Stimulated activated CD8-positive, alpha-beta memory T cell treated with anti-CD3 and anti-CD28 coated beads, Interleukin-15, amount 100 ng/mL, for 24 hours (primary cell): ENCODE data around the gene OR52R1.
"Not testable (repeated sequence)": the region's sequence is repeated elsewhere in the genome, so short reads cannot be mapped to it uniquely, and the experiment has no call there.

Source experiments
- DNase-seq: peaks from one replicate; pipeline ENCODE4 v3.0.0-alpha.2; 2020; ENCODE audit warnings: low read depth

Gene OR52R1

GRCh38 chr11:4804280-4804679, at the start of gene OR52R1:
OR52R1 (minus strand) TSS chr11:4804380; CDS start chr11:4804380, 0 bp downstream.
- no peak for DNase-seq

GRCh38 chr11:4851033-4851432, 46.9 kb upstream of the OR52R1 start:
- DNase-seq, result no peak

GRCh38 chr11:4848908-4849532, 44.8 kb upstream of the OR52R1 start, which contains the start of gene OR51S1:
OR51S1 (minus strand) TSS chr11:4849208; CDS start chr11:4849208, 0 bp downstream.
- no peak for DNase-seq

- no peak for DNase-seq
Measured at GRCh38 chr11:4839851-4840549, 35.8 kb upstream of the OR52R1 start.

GRCh38 chr11:4830909-4831308, 26.7 kb upstream of the OR52R1 start:
- no peak for DNase-seq

GRCh38 chr11:4830346-4830745, 26.2 kb upstream of the OR52R1 start:
- no peak for DNase-seq

- no peak for DNase-seq
Measured at GRCh38 chr11:4826425-4826824, 22.2 kb upstream of the OR52R1 start.

GRCh38 chr11:4825132-4825531, 21.0 kb upstream of the OR52R1 start:
- DNase-seq, result no peak

GRCh38 chr11:4821021-4821420, 16.8 kb upstream of the OR52R1 start, which contains the start of gene OR51F2:
OR51F2 (plus strand) TSS chr11:4821321; CDS start chr11:4821422, 101 bp downstream.
- no peak for DNase-seq

GRCh38 chr11:4809246-4809645, 5.1 kb upstream of the OR52R1 start:
- DNase-seq, result no peak

GRCh38 chr11:4808476-4808875, 4.3 kb upstream of the OR52R1 start:
- no peak for DNase-seq

GRCh38 chr11:4801316-4801715, 2.9 kb downstream of the OR52R1 start:
- DNase-seq, result not testable (repeated sequence)

- no peak for DNase-seq
Measured at GRCh38 chr11:4798427-4799183, 5.6 kb downstream of the OR52R1 start.

- no peak for DNase-seq
Measured at GRCh38 chr11:4797206-4797605, 7.0 kb downstream of the OR52R1 start.

- DNase-seq, result no peak
Measured at GRCh38 chr11:4782454-4782853, 21.7 kb downstream of the OR52R1 start.

- no peak for DNase-seq
Measured at GRCh38 chr11:4769838-4770237, 34.3 kb downstream of the OR52R1 start, which contains the start of gene OR51F1. OR51F1 (minus strand) TSS chr11:4769938; CDS start chr11:4769938, 0 bp downstream.

GRCh38 chr11:4768094-4768493, 36.1 kb downstream of the OR52R1 start:
- DNase-seq, result no peak

- no peak for DNase-seq
Measured at GRCh38 chr11:4766420-4767043, 37.6 kb downstream of the OR52R1 start.

GRCh38 chr11:4763096-4763495, 41.1 kb downstream of the OR52R1 start:
- no peak for DNase-seq
